ENCODE data around the gene WDR93. TPM values are rescaled to one million over a fixed set of nuclear protein-coding genes. Genes with fewer than 3 reads are reported as not detected.
A peak's percentile ranks its signal among the peaks of the same experiment; 100 is the strongest.

The WDR93 gene
- total RNA-seq, 1 experiment from 2014 or later, result not detected

GRCh38 chr15:89648106-89649012 lies 42.3 kb upstream of the WDR93 start:
- ChIA-PET CTCF (interaction anchor here (0.8 to 2.5 kb wide), 13 partner anchors 12 to 227 kb away, joined by 3 to 17 read pairs (median 4); partner anchors contain the start of gene TICRR), POLR2A (no interaction called here)
- Mint-ChIP-seq H3K27ac (no peak overlapping the region; the same call in 1 of the 2 replicates), H3K4me1 (0 out of 2 replicates have a peak, but pooled peaks cover 3% of the 10 kb centered on the region), H3K27me3 (ENCODE audit: low read depth) (no peaks in the 10 kb centered on the region), H3K4me3 (no peak overlapping the region), H3K9me3 (no peaks in the 10 kb centered on the region), H3K36me3 (peaks cover 17% of the 10 kb centered on the region)
- no peak for TF ChIP-seq IRF2 (CRISPR knock-in tag; IDR thresholded peaks at IDR 0.05; ENCODE audit: borderline replicate concordance, low read depth)
- no peak for TF ChIP-seq CTCF (IDR thresholded peaks at IDR 0.05)
- no peak for TF ChIP-seq MXD4 (CRISPR knock-in tag; IDR thresholded peaks at IDR 0.05; ENCODE audit: borderline replicate concordance)
- TF ChIP-seq CDX4 (CRISPR knock-in tag; IDR thresholded peaks at IDR 0.05; ENCODE audit: borderline replicate concordance), result no peak
- no peak for TF ChIP-seq TEAD4 (CRISPR knock-in tag; IDR thresholded peaks at IDR 0.05)
- TF ChIP-seq ZBTB21 (CRISPR knock-in tag; IDR thresholded peaks at IDR 0.05; ENCODE audit: borderline replicate concordance), result no peak
- TF ChIP-seq FOXJ3 (CRISPR knock-in tag; IDR thresholded peaks at IDR 0.05; ENCODE audit: borderline replicate concordance), result no peak
- TF ChIP-seq SOX15 (CRISPR knock-in tag; IDR thresholded peaks at IDR 0.05), result no peak
- TF ChIP-seq USF2 (CRISPR knock-in tag; IDR thresholded peaks at IDR 0.05), result no peak
- no peak for TF ChIP-seq ZNF263 (CRISPR knock-in tag; IDR thresholded peaks at IDR 0.05; ENCODE audit: low read depth)
- no peak for TF ChIP-seq NFE2L1 (CRISPR knock-in tag; IDR thresholded peaks at IDR 0.05)
- no peak for TF ChIP-seq JUN (CRISPR knock-in tag; IDR thresholded peaks at IDR 0.05)
- no peak for TF ChIP-seq JAZF1 (CRISPR knock-in tag; IDR thresholded peaks at IDR 0.05)
- ATAC-seq, result peak; percentile 55
- DNase-seq (ENCODE audit: low spot score), result no peak

- ATAC-seq (no peak), DNase-seq (ENCODE audit: low spot score) (no peak)
- H3K36me3 Mint-ChIP-seq, result peaks cover 13% of the 10 kb centered on the region
- H3K27ac Mint-ChIP-seq, result no peak overlapping the region
- ChIA-PET CTCF (interaction anchor here (0.8 to 1.5 kb wide), 3 partner anchors 14 to 24 kb away, joined by 3 to 8 read pairs (median 3); no protein-coding TSS in a partner anchor), POLR2A (no interaction called here)
- no peak overlapping the region for H3K4me3 Mint-ChIP-seq
- TF ChIP-seq ZNF281 (CRISPR knock-in tag; IDR thresholded peaks at IDR 0.05) (no peak), TEAD4 (CRISPR knock-in tag; IDR thresholded peaks at IDR 0.05) (no peak), ETV6 (CRISPR knock-in tag; IDR thresholded peaks at IDR 0.05) (no peak), MYBL2 (CRISPR knock-in tag; IDR thresholded peaks at IDR 0.05) (no peak), USF2 (CRISPR knock-in tag; IDR thresholded peaks at IDR 0.05) (no peak), EMX1 (CRISPR knock-in tag; IDR thresholded peaks at IDR 0.05) (no peak), ZBTB21 (CRISPR knock-in tag; IDR thresholded peaks at IDR 0.05; ENCODE audit: borderline replicate concordance) (no peak), STAT6 (CRISPR knock-in tag; conservative IDR thresholded peaks at IDR 0.05; ENCODE audit: low read depth) (no peak)
- H3K4me1 Mint-ChIP-seq, result 0 out of 2 replicates have a peak, but pooled peaks cover 3% of the 10 kb centered on the region
- 0 out of 2 replicates have a peak, but pooled peaks cover under 1% of the 10 kb centered on the region for H3K27me3 Mint-ChIP-seq (ENCODE audit: low read depth)
- H3K9me3 Mint-ChIP-seq, result no peaks in the 10 kb centered on the region
These were observed 41.5 kb upstream of the WDR93 start for GRCh38 chr15:89649013-89649625.

All from WTC11 (cell line).